ENCODE data around the gene GUSB.
"Not testable (repeated sequence)": the region's sequence is repeated elsewhere in the genome, so short reads cannot be mapped to it uniquely, and the experiment has no call there.

Gene GUSB

DNA sequence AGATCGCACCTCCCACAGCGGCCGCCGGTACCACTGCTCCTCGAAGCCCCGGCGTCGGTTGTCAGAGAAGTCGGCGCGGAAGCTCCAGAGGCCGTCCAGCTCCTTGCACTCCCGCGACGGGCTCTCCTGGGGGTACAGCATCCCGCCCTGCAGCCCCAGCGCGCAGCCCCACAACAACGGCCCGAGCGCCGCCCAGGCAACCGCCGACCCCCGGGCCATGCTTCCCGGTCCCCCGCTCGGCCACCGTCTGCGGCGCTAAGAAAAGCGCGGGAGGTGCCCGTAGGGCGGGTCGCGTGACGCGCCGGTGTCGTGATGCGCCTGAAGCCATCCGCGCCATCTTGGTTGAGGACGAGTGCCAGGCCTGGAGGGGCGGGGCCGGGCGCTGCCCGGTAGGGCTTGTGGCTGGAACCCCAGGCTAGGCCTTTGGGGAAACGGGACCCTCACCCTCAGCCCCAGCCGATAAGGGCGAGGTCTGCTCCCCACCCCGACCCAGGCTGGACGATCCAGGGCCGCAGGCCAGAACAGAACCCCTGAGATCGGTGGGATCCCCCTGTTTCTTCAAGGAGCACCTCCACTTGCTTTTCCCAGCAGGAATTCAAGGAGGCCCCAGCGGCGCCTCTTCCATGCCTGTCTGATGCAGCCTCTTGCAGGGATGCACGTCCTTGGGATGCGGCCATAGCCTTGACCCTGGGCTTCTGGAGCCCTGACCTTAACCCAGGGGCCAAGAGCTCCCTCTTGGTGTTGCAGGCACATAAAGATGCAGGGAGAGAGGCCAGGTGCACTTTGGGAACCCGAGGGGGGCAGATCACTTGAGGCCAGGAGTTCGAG, at the start of gene GUSB:
Gene GUSB, minus strand, starts transcription at position 249 of the 828 bp plus-strand sequence. Its CDS starts 30 bp downstream, at position 219.
- DNase-seq = peak; percentile 41 to 95 (median 85)

DNA sequence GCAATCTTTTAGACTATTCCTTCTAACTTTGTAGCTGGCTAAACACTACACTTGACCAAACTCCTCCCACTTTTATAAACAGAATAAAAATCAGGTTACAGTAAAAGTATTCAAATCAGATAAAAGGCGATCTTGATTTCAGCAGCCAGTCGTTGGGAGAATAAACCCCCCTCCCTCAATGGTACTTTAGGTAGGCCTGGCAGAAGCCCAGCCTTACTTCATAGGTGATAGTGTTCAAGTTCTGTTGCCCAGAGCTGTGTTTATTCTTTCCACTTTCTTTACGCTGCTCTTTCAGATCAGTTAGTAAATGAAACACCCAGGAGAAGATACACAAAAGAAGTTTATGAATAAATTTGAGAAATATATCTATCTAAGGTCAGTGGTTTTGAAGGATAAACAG, 46.3 kb upstream of the GUSB start:
- not testable (repeated sequence) for DNase-seq

DNA sequence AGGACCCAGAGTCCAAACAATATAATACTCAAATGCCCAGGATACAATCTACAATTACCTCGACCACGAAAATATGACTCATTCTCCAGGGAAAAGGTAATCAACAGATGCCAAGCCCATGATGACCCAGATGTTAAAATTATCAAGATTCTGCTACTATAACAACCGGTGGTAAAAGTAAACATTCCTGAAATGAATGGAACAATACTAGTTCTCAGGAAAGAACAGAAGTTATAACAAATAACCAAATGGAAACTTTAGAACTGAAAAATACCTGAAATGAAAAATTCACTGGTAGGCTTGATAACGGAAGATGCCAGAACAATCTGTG, 34.1 kb upstream of the GUSB start:
- DNase-seq = no peak

DNA sequence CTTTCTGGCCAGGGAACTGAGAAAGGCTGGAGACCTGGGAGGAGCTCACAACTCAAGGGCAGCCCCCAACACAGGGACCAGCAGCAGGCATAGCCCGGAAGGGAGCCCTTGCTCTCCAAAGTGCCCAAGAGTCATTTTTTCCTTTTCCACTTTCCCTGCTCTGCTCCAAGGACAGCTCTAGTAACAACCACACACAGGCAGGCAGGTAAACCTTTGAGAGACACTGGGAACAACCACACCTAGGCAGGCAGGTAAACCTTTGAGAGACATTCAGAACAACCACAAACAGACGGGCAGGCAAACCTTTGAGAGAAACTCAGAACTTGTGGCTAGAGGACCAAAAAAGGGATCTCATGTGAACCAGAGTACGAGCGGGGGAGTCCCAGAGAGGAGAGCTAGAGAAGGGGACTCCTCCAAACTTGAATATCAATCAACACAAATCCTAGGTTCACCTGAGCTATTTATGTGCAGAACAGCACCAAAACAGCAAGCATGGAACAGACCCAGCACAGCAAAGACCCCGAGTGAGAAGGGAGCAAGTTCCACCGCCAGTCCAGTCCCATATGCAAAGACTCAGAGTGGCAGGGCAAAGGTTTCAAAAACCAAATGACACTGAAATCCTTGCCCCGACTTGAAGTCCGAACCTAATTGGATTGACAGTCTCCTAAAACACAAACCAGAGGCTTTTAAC, 33.6 kb upstream of the GUSB start:
- DNase-seq = no peak

DNA sequence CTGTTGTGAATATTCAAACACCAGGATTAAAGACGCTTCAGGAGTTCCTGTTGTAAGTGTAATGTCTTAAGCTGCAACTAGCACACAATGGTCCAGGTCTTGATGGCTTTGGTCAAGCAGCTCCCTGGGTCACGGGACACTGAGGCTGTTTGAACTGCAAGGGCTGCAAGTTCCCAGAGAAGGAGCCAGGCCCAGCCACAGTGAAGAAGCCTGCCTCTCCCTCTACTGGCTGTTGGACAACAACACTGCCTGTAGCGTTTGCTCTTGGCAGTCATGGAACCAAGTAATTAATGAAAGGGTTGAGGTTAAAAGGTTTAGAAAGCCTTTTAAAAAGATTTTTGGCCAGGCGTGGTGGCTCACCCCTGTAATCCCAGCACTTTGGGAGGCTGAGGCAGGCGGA, 31.9 kb upstream of the GUSB start:
- DNase-seq = peak in 16 of 56 donors; percentile 1 to 39 (median 8)

DNA sequence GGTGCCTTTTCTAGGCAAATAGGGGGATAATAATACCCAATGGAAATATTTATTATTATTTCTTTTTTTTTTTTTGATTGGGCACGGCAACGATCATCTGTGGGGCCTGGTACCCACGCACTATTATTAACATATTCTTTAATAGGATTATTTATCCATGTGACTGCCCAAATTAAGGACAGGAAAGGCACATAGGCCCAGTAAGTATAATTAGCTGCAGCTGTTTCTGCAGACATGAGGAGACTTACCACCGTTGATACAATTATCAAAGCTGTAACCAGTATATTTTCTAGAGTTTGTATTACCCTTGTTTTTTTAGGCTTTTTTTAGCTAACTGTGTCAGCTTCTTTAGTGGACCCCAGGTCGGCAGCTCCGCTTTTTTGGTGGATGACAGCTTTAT, 25.2 kb upstream of the GUSB start:
- DNase-seq = no peak

DNA sequence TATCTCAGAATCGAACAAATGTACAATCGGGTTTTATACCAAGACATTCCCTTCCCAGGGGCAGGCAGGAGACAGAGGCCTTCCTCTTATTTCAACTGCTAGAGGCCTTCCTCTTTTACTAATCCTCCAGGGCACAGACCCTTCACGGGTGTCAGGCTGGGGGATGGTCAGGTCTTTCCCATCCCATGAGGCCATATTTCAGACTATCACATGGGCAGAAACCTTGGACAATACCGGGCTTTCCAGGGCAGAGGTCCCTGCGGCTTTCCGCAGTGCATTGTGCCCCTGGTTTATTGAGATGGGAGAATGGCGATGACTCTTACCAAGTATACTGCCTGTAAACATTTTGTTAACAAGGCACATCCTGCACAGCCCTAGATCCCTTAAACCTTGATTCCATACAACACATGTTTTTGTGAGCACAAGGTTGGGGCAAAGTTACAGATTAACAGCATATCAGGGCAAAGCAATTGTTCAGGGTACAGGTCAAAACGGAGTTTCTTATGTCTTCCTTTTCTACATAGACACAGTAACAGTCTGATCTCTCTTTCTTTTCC, 23.2 kb upstream of the GUSB start:
- DNase-seq = not testable (repeated sequence)

DNA sequence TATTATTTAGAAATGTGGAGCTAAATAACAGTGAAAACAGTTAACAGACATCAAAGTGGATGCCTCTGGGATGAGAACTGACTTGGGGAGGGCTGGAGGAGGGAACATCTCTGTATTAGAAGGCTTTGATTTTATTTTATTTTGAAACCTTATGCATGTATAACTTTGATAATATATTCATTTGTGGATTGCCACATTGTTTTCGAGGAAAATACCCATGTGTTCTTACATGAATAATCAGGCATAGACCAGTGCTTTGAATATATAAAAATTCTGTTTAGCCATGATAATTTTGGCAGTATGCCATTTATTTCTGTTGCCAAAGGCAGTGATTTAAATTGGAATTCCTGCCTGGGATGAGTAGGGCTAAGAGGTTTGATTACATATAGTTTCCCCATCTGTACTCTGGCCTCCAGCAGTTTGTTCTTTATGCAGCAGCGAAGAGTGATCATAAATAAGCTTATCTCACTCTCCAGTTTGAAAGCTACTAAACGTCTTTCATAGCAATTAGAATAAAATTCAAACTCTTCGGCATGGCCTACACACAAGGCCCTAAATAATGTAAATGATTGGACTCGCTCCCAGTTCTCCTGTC, 18.9 kb upstream of the GUSB start:
- DNase-seq = not testable (repeated sequence)

DNA sequence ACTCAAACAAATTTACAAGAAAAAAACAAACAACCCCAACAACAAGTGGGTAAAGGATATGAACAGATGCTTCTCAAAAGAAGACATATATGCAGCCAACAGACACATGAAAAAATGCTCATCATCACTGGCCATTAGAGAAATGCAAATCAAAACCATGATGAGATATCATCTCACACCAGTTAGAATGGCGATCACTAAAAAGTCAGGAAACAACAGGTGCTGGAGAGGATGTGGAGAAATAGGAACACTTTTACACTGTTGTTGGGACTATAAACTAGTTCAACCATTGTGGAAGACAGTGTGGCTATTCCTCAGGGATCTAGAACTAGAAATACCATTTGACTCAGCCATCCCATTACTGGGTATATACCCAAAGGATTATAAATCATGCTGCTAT, 13.0 kb upstream of the GUSB start:
- DNase-seq = not testable (repeated sequence)

DNA sequence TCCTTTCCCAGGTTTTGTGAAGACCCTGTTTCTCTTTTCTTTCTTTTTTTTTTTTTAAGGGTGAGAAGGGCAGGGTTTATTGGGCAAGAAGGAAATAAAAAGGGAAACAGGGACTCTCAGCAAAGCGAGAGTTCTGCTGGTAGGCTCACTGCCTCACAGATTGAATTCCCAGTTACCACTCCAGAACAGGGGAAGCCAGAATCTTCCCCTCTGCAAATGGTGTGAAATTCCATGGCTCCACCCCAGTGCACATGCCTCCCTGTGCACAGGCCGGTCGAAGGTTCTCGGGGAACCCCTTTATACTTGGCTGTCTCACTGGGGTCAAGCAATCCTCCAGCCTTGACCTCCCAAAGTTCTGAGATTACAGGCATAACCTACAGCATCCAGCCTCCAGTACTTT, 10.5 kb upstream of the GUSB start:
- DNase-seq = no peak

DNA sequence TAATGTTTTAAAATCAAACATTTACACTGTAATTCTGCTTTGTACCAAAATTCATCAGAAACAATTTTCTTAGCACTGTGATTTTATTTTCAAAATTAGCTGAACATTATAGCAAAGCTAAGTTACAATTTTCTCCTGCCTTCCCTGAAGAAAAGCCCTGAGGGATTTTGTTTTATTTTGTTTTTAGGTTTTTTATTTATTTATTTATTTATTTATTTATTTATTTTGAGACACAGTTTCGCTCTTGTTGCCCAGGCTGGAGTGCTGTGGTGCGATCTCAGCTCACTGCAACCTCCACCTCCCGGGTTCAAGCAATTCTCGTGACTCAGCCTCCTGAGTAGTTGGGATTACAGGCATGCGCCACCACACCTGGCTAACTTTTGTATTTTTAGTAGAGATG, 9.8 kb upstream of the GUSB start:
- DNase-seq = not testable (repeated sequence)

DNA sequence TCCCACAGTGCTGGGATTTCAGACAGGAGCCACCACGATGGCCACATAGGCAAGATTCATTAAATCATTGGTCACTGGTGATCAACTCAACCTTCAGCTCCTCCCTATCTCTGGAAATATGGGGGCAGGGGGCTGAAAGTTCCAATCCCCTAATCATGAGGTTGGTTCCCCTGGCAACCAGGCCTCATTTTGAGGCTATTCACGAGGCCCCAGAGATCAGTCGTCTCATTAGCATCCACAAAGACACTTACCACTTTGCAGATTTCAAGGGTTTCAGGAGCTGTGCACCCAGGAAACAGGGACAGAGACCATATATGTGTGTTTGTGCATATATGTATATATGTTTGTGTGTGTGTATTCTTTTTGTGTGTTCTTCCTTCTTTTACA, 7.7 kb upstream of the GUSB start:
- DNase-seq = no peak

DNA sequence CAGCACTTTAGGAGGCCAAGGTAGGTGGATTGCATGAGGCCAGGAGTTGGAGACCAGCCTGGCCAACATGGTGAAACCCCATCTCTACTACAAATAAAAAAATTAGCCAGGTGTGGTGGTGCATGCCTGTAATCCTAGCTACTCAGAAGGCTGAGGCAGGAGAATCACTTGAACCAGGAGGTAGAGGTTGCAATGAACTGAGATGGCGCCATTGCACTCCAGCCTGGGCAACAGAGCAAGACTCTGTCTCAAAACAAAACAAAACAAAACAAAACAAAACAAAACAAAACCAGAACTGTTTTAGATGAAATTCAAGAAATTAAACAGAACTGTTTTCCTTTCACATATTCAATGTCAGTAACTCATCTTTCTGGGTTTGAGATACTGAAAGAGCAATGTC, 6.5 kb upstream of the GUSB start:
- DNase-seq = not testable (repeated sequence)

DNA sequence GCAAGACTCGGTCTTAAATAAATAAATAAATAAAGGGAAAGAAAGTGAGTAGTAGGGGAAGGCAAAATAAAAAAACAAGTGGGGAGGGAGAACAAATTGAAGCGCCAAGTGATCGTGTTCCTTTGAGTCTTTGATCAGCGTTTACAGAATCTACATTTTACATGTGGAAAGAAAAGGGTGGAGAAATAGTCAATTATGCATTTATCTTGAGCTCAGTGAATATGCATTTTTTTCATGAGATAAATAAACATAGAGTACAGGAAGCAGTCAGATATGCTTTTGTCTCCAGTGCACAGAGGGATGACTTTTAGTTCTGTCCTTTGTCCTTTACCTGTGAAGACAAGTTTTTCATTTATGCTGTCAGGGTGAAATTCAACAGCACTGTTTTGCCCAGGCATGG, 6.1 kb upstream of the GUSB start:
- no peak for DNase-seq

DNA sequence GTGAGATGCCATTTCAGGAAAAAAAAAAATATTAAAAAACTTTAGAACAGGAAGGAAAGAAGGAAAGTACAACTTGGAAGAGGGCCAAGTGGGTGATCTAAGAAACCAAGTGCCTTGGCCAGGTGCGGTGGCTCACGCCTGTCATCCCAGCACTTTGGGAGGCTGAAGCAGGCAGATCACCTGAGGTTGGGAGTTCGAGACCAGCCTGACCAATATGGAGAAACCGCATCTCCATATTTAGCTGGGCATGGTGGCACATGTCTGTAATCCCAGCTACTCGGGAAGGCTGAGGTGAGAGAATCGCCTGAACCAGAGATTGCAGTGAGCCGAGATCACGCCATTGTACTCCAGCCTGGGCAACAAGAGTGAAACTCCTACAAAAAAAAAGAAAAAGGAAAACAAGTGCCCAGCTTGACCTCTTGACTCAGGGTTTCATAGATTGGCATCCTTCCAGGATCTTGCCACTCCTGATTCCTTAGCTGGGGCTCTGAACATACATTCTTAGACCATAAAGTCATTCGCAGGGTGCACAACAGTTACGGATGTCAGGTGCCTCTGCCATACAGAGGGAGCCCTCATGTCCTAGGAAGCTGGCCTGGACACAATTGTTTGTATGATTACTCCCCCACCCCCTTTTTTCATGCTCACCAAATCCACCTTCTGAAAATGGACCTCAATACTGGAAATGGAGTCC, 2.1 kb upstream of the GUSB start:
- no peak for DNase-seq

DNA sequence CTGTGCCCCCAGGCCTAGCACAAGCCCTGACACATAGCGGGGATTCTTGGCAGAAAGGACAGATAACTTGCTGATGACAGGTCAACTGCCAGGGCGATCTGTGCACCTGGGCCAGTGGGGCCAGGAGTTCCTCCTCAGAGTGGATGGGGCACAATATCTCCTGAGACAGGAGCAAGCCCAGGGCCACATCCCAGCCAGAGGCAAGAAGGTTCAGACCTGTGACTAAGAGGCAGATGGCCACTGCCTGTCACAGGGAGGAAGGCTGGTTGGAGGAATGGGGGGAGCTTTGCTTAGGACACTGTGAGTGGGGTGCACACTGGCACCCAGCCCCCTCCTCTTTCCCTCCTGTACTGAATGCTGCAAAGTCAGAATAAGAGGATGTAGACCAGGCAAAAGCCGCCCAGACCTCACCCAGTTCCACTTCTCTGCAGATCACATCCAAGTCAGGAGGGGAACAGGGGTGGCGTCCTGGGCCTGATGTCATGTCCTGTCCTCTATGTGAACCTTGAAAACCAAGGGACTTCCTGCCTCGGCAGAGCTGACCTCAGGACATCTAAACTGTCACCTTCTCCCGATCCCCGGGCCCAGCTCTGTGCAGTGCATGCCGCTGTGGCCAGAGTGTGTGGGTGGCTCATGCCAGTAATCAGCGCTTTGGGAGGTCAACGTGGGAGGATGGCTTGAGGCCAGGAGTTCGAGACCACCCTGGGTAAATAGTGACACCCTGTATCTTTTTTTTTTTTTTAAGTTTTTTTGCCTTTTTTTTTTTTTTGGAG, 1.3 kb downstream of the GUSB start:
- DNase-seq = peak in 9 of 56 donors; percentile 9 to 16 (median 10)

DNA sequence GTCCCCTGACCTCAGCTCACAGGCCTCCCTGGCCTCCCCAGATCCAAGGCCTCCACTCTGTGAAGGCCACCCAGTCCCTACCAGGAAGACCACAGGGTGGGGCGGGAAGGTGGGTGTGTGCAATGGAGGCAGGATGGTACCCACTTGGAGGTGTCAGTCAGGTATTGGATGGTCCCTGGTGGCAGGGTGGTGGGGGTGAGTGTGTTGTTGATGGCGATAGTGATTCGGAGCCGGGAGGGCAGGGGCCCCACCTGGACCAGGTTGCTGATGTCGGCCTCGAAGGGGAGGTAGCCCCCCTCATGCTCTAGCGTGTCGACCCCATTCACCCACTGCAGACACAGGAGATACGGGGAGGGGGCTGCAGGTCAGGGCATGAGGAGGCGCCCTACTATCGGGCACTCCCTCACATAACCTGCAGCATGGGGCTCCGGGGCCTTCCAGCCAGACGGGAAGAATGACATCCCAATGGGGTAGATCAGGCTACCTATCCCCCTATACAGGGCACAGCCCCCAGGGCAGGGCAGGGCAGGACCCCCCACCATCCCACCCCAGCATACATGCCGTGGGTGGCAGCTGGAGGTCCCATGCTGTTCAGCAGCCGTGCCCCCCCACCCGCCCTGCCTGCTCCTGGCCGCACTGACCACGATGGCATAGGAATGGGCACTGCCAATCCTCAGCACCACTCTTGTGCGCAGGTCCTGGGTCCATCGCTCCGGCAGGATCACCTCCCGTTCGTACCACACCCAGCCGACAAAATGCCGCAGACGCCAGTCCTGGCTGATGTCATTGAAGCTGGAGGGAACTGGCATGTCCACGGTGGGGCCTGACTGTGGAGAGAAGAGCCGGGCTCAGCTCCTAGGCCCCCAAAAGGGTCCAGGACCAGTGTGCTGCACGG, 2.2 kb downstream of the GUSB start:
- no peak for DNase-seq

DNA sequence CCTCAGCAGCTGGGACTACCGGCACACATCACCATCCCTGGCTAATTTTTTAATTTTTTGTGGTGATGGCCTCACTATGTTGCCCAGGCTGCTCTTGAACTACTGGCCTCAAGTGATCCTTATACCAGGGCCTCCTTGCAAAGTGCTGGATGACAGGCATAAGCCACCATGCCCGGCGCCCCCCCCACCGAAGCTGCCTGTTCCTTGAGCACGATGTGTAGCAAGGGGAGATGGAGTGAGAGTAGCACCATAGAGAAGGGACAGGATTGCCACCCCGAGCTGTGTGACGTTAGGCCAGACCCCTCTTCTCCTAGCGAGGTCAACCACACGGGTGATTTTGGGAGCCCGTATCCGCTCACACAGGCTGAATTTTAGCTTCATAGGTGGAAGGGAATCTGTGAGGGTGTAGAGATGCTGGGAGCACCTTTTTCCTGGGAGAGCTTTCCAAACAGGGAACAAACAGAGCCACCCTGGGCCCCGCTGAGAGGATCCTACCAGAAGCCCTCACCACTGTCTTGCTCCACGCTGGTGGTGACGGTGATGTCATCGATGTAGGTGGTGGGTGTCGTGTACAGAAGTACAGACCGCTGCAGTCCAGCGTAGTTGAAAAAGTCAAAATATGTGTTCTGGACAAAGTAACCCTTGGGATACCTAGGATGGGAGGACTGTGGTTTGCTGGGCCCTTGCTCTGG, 3.0 kb downstream of the GUSB start:
- no peak for DNase-seq

DNA sequence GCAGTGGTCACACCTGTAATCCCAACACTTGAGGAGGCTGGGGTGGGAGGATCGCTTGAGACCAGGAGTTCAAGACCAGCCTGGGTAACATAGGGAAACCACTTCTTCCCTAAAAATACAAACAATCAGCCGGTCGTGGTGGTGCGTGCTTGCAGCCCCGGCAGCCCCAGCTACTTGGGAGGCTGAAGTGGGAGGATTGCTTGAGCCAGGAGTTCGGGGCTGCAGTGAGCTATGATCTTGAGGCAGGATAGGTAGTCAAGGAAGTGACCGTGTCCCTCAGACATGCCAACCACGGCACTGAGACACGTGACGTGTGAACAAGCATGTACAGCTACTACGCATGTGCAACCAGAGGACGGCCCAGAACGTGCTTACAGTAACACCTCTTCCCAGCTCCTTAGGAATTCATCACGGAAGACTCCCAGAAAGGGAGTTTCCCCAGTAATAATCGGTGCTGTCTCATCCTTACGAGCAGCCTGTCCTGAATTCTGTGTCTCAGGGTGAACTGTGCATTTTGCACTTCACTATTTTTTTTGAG, 5.3 kb downstream of the GUSB start:
- DNase-seq = no peak

Measured in amygdala (tissue), 56 donors.